NCI-H524 treated with DMSO at 0.1 percent for 48 hours (cell line): ENCODE results near the gene TEKTIP1.
"Not testable (repeated sequence)": the region's sequence is repeated elsewhere in the genome, so short reads cannot be mapped to it uniquely, and the experiment has no call there.

Source experiments
- DNase-seq: peaks from one replicate; lab custom pipeline; 2025; lab: John Stamatoyannopoulos, UW

The TEKTIP1 gene

GRCh38 chr19:3557461-3558248, 18.7 kb downstream of the TEKTIP1 start, which contains the start of gene MFSD12:
Gene MFSD12, minus strand, starts transcription at chr19:3557586. Its CDS starts 183 bp downstream, at chr19:3557403.
- peak; percentile 68 for DNase-seq

GRCh38 chr19:3563709-3564524, 24.9 kb downstream of the TEKTIP1 start:
- no peak for DNase-seq

- no peak for DNase-seq
These were observed 26.2 kb downstream of the TEKTIP1 start for GRCh38 chr19:3565139-3565538.

GRCh38 chr19:3570042-3570441, 31.1 kb downstream of the TEKTIP1 start:
- DNase-seq: not testable (repeated sequence)

- DNase-seq: no peak
These were observed 31.6 kb downstream of the TEKTIP1 start for GRCh38 chr19:3570606-3571011.

- peak; percentile 98 for DNase-seq
These were observed 33.3 kb downstream of the TEKTIP1 start for GRCh38 chr19:3572132-3572854.

- DNase-seq: no peak
These were observed 33.8 kb downstream of the TEKTIP1 start, which contains the start of gene HMG20B for GRCh38 chr19:3572855-3573161. Gene HMG20B, plus strand, starts transcription at chr19:3572944. Its CDS starts 366 bp downstream, at chr19:3573310.

GRCh38 chr19:3573162-3573857, 34.3 kb downstream of the TEKTIP1 start:
- no peak for DNase-seq

GRCh38 chr19:3573858-3574637, 35.1 kb downstream of the TEKTIP1 start:
- no peak for DNase-seq

GRCh38 chr19:3575260-3575741, 36.3 kb downstream of the TEKTIP1 start:
- no peak for DNase-seq

- DNase-seq: no peak
These were observed 37.1 kb downstream of the TEKTIP1 start for GRCh38 chr19:3575949-3576673.

GRCh38 chr19:3576696-3577443, 37.9 kb downstream of the TEKTIP1 start:
- DNase-seq: no peak

- DNase-seq: no peak
These were observed 38.9 kb downstream of the TEKTIP1 start for GRCh38 chr19:3577723-3578344.

- no peak for DNase-seq
These were observed 39.4 kb downstream of the TEKTIP1 start for GRCh38 chr19:3578390-3578789.

- no peak for DNase-seq
These were observed 41.4 kb downstream of the TEKTIP1 start for GRCh38 chr19:3580156-3580934.

- DNase-seq: not testable (repeated sequence)
These were observed 42.8 kb downstream of the TEKTIP1 start for GRCh38 chr19:3581792-3582191.

GRCh38 chr19:3584036-3584802, 45.2 kb downstream of the TEKTIP1 start:
- DNase-seq: not testable (repeated sequence)
